HG03575 (cell line): ENCODE results near the gene KIF3B.
"Not testable (repeated sequence)": the region's sequence is repeated elsewhere in the genome, so short reads cannot be mapped to it uniquely, and the experiment has no call there.

Source experiments
- ATAC-seq: cut with Tn5 transposase; IDR thresholded peaks from one replicate; pipeline ENCODE4 v1.9.1; 2021; ENCODE audit not compliant: unreplicated experiment, insufficient number of reproducible peaks, low FRiP score; ENCODE audit errors: extremely low read depth

The KIF3B gene

DNA sequence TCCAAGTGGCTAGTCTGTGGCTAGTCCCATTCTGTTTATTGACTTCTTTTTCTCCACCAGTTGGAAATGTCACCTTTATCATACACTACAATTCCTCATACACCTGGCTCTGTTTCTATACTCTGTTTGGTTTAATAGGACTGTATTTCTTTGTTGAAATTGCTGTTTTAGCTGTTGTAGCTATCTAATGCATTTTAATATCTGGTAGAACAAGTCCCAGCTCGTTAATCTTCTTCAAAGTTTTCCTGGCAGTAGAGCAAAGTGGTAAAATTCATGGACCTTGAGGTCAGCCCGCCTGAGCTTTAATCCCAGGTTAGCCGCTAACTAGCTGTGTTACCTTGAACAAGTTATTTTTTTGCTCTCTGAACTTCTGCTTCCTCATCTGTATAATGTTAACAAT, 70.8 kb downstream of the KIF3B start:
- no peak for ATAC-seq

DNA sequence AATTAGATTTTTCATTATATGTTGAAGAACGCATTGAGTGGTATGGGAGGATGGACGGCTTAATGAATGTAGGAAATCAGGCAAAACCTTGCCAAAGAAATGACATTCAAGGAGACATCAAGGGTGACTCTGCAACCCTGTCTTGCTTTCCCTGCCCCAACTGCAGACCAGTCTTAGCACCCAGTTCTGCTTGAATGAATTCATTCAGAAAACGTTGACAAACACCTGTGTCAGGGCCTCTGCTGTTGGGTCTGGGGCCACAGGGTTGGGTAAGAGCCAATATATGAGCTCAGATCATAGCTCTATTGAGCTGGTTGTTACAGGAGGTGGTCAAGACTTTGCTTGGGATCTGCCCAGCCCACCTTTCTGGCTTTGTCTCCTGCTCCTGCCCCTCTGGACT, 73.0 kb downstream of the KIF3B start:
- ATAC-seq = no peak

DNA sequence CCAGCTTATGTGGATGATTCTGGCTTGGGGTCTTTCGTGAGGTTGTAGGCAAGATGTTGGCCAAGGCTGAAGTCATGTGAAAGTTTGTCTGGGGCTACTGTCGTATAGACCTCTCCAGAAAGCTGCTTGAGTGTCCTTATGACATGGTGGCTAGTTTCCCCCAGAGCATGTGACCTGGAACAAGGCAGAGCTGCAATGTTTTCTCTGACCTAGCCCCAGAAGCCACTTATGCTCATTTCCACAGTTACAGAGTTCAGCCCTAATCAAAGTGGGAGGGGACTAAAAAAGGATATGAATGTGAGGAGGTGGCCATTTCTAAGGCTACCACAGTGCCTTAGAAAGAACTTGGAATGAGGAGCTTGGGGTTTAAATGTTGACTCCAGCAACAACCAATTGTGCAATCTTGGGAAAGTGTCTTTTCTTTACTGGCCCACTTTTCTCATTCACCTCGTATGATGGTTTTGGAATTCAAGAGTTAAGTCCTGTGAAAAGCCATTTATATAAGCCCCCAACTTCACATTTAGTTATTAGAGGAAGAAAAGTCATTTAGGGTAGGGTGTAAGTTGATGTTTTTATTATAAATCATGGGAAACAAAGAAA, 74.8 kb downstream of the KIF3B start:
- no peak for ATAC-seq

DNA sequence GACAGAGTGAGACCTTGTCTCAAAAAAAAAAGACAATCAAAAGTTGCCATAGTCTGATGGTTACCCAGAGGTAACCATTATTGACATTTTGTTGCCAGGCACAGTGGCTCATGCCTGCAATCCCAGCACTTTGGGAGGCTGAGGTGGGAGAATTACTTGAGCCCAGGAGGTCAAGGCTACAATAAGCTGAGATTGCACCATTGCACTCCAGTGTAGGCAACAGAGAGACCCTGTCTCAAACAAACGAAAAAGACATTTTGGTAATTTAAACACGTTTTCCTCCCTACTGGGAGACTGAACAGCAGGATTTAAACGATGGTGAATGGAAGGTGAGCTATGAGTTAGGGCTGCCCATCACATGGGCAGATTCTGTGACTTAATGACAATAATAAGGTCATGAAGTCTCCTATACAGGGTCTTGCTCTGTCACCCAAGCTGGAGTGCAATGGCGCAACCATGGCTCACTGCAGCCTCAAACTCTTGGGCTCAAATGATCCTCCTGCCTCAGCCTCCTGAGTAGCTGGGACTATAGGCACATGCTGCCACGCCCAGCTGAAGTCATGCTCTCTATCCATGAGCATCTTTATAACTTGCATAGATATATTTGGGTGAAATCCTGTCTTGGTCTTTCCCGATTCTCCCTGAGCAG, 76.5 kb downstream of the KIF3B start:
- ATAC-seq = no peak

DNA sequence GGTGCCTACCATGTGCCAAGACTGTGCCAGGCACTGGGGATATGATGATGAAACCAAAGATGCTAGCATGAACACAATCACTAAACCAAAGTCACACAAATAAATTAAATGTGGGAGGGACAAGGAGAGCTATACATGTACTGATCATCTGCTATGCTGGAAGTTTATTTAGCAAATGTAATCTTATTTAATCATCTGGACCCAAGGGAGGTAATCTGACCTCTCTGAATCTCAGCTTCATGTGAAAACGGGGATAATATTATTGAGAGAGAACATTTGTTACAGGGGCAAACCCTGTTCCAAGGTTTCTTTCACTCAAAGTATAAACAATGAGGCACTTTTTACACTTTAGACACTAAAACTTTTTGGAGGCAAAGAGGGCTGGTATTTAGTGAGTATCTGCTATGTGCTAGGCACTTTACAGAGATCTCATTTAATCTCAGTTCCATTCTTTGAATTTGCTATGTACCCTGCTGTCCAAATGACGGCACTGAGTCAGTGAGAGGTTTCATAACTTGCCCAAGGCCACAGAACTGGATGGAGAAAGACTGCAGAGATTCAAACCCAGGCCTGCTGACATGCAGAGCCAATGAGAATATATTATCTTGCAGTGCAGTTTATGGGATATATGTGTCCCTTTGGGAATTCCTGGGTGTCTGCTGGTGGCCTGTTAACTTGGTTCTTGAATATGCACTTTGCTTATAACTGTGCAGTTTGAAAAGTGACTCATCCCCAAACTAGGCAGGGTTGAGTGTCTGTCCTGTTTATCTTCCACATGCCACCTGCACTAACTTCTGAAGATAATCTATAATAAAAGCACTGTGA, 77.4 kb downstream of the KIF3B start:
- ATAC-seq = no peak

DNA sequence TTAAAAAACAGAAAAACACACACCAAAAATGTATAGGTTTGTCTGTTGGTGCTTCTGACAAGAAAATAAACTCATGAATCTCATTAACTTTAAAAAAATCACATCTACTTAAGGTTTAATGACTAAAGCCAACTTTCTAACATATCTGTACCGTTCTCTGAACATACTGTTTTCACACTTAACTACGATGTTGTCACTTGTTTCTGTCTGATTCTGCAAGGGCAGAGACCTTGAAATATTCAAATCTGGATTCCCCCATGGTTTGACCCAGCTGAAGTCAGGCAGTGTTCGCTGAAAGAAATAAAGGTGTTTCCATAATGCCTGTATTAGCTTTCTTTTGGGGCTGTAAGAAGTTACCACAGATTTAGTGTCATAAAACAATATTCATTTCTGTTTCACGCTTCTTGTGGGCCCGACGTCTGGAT, 78.0 kb downstream of the KIF3B start:
- no peak for ATAC-seq

DNA sequence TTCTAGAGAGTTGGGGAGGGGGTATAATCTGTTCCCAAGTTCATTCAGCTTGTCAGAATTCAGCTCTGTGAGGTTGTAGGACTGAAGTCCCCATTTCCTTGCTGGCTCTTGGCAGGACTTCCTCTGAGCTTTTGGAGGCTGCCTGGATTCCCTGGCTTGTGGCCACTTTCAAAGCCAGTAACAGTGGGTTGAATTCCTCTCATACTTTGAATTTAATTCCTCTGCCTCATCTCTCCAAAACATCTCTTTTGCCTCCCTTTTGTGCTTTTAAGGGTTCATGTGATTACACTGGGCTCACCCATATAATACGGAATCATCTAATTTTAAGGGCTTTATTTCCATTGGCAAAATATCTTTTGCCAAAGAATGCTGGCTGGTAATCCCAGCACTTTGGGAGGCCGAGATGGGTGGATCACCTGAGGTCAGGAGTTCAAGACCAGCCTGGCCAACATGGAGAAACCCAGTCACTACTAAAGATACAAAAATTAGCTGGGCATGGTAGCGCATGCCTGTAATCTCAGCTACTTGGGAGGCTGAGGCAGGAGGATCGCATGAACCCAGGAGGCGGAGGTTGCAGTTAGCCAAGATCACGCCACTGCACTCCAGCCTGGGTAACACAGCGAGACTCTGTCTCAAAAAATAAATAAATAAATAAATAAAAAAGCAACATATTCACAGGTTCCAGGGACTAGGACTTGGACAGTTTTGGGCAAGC, 78.6 kb downstream of the KIF3B start:
- not testable (repeated sequence) for ATAC-seq

DNA sequence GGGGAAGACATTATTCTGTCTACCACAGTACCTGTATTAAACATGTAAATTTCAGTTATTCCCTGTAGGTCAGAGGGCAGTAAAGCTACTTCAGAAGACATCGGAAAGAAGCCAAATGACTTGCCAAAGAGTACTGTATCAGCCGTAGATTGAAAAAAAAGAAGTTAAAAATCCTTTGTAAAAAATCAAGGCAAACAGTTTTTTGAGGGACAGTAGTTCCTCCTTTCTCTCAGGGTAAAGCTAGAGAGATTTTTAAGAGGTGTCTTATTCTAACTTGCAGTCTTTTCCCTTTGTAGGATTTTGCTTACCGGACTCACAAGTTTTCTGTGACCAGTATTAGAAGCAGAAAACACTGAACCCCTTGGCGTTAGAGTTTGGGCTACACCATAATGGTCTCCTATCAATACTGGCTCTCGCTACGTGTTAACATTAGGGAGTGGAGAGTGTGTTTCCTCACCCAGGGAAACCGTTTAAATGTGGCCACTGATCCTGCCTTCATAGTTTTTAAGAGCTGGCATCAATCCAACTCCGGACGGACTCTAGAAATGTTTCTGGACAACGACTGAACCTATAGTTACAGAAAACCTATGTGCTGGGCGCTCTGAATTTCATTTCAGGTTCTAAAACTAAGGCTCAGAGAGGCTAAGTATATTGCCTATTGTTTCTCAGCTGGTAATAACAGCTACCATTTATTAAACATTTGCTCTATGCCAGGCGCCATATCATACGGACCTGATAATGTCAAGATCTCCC, 79.3 kb downstream of the KIF3B start:
- no peak for ATAC-seq

DNA sequence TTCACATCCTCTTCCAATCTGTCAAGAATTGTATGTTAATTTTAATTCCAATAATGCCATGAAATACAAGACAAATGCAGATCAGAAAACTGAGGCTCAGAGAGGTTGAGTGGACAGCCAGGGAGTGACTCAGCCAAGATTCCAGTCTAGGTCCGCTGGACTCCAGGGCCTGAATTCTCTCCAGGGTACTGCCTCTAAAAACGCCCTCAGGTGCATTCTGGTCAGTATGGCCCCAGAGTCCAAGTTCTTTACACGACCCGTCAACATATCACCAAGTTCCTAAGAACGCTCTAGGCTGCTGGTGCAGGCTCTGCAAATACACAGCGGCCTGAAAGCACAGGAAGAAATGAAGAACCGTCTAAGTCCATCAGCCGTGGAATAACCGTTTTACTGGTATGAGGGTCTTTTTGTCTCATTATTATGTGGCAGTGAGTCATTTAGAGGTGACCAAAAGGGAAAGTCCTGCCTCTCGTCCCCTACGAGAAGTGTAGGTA, 80.0 kb downstream of the KIF3B start:
- no peak for ATAC-seq

DNA sequence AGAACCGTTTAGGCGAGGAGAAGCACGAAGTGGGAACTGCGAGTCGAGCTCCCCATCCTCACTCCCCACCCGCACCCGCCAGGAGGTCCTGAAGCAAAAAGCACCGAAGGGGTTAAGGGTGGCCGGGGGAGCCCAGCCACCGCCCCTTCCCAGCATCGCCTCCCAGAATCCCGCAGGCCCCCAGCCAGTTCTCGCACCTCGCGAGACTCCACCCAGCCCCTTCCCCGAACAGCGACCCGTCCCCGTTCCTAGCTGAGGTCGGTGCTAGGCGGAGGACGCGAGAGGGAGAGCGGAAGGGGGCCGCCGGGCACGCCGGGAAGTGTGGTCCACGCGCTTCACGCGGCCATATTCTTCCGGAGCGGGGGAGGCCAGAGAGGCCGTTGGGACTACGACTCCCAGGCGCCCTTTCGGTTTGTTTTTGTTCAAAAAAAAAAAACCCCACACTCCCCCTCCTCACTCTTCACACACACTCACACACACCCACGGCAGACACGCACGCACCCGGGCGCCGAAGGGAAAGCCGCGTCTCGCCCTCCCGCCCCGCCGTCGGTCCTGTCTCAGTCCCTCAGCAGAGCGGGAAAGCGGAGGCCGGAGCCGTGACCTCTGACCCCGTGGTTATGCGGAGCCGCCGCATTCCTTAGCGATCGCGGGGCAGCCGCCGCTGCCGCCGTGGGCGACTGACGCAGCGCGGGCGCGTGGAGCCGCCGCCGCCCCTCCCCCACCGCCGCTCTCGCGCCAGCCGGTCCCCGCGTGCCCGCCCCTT, 80.6 kb downstream of the KIF3B start, which contains the start of gene ASXL1:
Gene ASXL1 (plus strand): TSS at position 463 of the 763 bp plus-strand sequence. CDS start 445 bp downstream, outside the sequence.
- ATAC-seq = peak; percentile 31

DNA sequence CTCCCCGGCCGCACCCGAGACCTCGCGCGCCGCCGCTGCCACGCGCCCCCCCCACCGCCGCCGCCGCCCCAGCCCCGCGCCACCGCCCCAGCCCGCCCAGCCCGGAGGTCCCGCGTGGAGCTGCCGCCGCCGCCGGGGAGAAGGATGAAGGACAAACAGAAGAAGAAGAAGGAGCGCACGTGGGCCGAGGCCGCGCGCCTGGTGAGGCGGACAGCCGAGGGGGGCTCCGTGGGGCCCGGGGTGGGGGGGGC, 81.1 kb downstream of the KIF3B start:
- no peak for ATAC-seq

DNA sequence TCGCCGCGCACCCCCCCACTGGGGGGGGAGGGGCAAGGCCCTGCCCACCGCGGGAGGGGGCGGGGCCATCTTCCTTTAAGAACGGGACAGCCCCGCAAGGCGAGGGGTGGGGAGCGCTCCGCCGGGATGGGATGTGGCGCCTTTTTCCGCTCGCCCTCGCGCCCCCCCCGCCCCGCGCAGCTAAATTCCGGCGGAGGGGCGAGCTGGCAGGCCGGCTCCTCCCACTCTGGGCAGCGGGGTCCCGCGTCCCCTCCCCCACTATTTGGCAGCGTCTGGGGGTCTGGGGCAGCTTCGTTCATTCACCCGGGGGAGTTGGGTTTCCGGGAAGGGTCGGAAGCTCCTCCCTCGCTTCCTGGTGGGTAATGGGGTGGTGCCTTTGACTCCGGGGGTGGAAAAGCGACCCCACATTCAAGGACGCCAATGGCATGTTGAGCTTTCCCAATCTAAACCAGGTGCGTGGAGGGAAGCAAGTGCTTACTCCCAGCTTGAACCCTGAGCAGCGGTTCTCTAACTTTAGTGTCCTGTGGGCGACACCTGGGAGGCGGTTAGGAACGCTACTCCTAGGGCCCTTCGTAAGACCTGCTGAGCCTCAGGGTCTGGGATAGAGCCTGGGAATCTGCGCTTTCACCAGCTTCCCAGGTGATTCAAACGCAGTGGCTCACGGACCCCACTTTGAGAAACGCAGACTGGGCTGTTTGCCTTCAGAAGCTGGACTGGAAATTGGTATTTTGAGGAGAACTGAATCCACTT, 81.6 kb downstream of the KIF3B start:
- no peak for ATAC-seq

DNA sequence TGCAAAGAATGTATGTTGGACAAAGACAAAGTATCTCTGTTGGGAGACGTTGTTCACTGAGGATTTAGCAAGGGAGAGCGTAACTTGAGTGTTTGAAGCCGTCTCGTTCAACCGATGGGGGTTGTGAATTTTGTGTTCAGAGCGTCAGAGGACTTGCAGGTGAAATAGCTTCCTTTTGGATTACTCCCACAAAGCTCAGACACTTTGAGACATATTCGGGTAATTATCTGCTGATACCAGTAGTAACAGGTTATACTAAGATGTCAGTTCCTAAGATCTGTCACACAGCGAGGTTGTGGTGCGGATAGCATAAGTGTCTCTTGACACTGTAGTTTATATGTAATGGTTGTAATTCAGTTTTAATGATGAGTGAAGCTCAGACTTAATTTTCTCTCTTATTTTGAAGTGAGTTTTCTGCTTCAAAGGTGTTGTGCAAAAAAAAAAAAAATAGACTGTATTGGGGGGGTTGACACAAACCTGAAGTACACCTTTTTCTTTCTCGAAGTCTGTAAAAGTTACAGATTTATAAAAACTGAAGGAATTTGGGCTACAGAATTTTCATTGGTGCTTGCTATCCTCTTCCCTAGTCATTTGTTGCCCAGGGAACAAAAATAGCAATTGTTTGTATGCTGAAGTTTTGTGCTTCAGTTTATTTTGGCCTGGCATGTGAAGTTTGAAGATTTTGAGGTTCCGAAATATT, 82.3 kb downstream of the KIF3B start:
- no peak for ATAC-seq

DNA sequence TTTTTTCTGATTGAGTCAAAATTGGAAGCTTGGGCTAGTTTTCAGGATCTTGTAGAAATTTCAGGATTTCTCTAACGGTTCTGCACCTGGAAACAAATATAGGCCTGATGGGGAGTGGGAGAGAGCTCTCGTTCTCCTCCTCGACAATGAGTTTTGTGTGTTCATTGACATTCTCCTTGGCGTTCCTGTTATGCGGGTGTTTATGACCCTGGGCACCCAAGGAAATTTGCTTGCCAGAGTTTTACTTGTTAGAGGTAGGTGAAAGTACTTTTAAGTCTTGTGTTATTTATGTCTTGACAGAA, 82.8 kb downstream of the KIF3B start:
- no peak for ATAC-seq

DNA sequence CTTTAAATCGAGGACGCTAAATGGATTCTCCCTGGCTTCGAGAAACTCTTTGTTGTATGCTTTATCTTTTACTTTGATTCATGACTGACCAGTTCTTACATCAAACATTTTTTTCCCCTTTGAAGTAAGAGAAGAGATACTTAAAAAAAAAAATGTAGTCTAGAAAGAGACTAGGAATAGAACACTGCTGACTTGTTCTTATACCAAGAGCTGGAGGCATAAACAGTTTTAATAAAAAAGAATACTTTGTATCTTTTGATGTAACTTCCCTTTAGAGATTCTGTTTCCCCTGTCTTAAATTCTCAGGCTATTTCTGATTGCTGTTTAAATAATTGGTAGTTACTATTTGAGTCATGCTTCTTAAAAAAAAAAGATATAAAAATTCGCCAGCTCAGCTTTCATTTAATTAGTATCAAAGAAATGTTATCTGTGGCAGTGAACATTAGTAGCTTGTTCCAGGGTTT, 85.5 kb downstream of the KIF3B start:
- no peak for ATAC-seq

DNA sequence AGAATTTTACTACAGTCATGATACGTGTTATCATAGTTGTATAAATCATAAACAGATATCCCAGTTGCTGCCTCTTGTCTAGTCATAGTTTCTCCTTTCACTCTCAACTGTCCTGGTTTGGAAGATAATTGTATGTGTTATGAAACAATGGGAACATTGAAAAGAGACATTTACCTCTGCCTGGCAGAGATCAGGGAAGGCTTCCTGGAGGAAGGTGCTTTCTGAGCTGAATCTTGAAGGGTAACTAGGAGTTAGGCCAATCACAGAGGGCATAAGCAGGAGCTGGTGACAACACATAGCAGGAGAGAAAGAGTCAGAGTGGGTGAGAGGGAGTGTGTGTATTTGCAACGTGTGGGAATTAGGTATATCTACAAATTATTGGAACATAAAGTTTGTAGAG, 86.0 kb downstream of the KIF3B start:
- ATAC-seq = no peak

DNA sequence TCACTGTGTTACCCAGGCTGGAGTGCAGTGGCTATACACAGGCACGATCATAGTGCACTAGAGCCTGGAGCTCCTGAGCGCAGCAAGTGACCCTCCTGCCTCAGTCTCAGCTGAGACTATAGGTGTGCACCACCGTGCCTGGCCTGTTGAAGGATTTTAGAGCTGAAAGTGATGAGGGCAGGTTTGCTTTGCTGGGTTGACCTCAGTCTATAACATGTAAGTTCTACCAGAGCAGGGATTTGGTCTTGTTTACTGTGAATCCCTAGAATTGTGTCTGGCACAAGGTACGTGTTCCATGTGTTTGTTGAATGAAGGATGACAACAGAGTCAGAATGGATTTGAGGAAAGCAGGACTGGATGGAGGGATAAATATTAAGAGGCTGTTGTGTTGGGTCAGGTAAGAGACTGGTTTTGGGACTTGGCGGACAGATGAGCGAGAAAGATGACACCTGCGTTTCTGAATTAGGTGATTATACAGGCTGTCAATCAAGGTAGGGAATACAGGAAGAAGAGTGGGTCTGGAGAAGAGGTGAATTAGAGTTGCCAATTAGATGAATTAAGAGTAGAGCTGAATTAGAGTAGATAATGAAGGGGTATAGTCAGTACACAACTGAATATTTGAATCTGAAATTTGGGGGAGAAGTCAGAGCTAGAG, 87.2 kb downstream of the KIF3B start:
- no peak for ATAC-seq
